HG02943 (cell line): ENCODE data around the gene CFAP61.
A peak's percentile ranks its signal among the peaks of the same experiment; 100 is the strongest.
"Not testable (repeated sequence)": the region's sequence is repeated elsewhere in the genome, so short reads cannot be mapped to it uniquely, and the experiment has no call there.

ENCODE experiments used
- ATAC-seq: cut with Tn5 transposase; IDR thresholded peaks from one replicate; pipeline ENCODE4 v1.9.1; 2021; ENCODE audit warnings: mild to moderate bottlenecking, low read depth, moderate library complexity; ENCODE audit not compliant: unreplicated experiment

The CFAP61 gene

GRCh38 chr20:20206788-20207187 is 154.5 kb downstream of the CFAP61 start:
- ATAC-seq: peak; percentile 89

GRCh38 chr20:20207291-20207690 is 155.0 kb downstream of the CFAP61 start:
- no peak for ATAC-seq

- peak; percentile 72 for ATAC-seq
Measured at GRCh38 chr20:20207872-20208271, 155.5 kb downstream of the CFAP61 start.

GRCh38 chr20:20209684-20210083 is 157.4 kb downstream of the CFAP61 start:
- ATAC-seq: no peak

- no peak for ATAC-seq
Measured at GRCh38 chr20:20210327-20210726, 158.0 kb downstream of the CFAP61 start.

- no peak for ATAC-seq
Measured at GRCh38 chr20:20210943-20211273, 158.6 kb downstream of the CFAP61 start.

- ATAC-seq: no peak
Measured at GRCh38 chr20:20211274-20211987, 159.1 kb downstream of the CFAP61 start.

GRCh38 chr20:20211988-20212518 is 159.7 kb downstream of the CFAP61 start:
- no peak for ATAC-seq

GRCh38 chr20:20212675-20213096 is 160.4 kb downstream of the CFAP61 start:
- no peak for ATAC-seq

GRCh38 chr20:20213526-20214121 is 161.3 kb downstream of the CFAP61 start:
- ATAC-seq: no peak

GRCh38 chr20:20214757-20215275 is 162.5 kb downstream of the CFAP61 start:
- no peak for ATAC-seq

- no peak for ATAC-seq
Measured at GRCh38 chr20:20215976-20216727, 163.8 kb downstream of the CFAP61 start.

GRCh38 chr20:20216941-20217340 is 164.6 kb downstream of the CFAP61 start:
- ATAC-seq: no peak

GRCh38 chr20:20217621-20218020 is 165.3 kb downstream of the CFAP61 start:
- ATAC-seq: no peak

GRCh38 chr20:20218106-20218505 is 165.8 kb downstream of the CFAP61 start:
- not testable (repeated sequence) for ATAC-seq

- ATAC-seq: no peak
Measured at GRCh38 chr20:20219016-20219415, 166.7 kb downstream of the CFAP61 start.

GRCh38 chr20:20220134-20220533 is 167.8 kb downstream of the CFAP61 start:
- no peak for ATAC-seq

GRCh38 chr20:20223981-20224380 is 171.6 kb downstream of the CFAP61 start:
- no peak for ATAC-seq

- no peak for ATAC-seq
Measured at GRCh38 chr20:20224806-20225205, 172.5 kb downstream of the CFAP61 start.

- no peak for ATAC-seq
Measured at GRCh38 chr20:20225325-20226043, 173.2 kb downstream of the CFAP61 start.

- ATAC-seq: no peak
Measured at GRCh38 chr20:20226554-20226953, 174.2 kb downstream of the CFAP61 start.
